T-helper 22 cell (primary cell): ENCODE results near the gene STK32B.

ENCODE experiments used
- DNase-seq: peaks from one replicate; pipeline ENCODE4 v3.0.0-alpha.2; 2020; ENCODE audit warnings: low read depth

STK32B gene

GRCh38 chr4:5365071-5366008, 314.1 kb downstream of the STK32B start:
- no peak for DNase-seq

GRCh38 chr4:5366009-5366386, 314.7 kb downstream of the STK32B start:
- DNase-seq, result no peak

DNA sequence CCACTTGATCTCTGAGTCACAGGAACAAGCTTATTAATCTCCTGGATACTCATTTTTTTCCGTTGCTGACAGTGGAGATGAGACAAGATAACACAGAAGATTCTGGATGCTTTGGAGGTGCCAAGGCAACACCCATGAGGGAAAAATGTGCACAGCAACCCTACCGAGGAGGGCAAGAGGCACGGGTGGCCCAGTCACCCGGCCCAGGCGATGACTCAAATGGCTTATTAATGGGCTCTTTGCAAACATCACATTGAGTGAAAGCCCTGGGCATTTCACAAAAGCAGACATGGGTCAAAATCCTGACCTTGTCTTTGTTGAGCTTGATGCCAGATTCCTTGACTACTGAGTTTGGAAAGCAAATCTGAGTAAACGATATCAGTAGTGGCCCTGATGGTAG, 315.1 kb downstream of the STK32B start:
- DNase-seq, result no peak

DNA sequence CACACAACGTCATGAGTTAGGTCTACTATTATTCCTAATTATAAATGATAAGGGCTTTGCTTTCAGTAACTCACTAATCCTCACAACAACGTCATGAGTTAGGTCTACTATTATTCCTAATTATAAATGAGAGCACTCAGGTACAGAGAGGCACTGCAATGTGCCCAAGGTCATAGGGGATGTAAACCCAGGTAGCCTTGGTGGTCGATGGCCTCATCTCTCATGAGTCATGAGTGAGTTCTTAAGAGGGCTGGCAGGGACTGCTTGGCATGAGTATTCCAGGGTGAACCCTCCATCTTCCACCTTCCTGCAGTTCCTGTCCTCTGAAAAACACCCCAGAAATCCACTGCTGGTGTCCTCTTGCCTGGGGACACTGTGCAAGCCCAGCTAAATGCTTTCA, 317.1 kb downstream of the STK32B start:
- no peak for DNase-seq

DNA sequence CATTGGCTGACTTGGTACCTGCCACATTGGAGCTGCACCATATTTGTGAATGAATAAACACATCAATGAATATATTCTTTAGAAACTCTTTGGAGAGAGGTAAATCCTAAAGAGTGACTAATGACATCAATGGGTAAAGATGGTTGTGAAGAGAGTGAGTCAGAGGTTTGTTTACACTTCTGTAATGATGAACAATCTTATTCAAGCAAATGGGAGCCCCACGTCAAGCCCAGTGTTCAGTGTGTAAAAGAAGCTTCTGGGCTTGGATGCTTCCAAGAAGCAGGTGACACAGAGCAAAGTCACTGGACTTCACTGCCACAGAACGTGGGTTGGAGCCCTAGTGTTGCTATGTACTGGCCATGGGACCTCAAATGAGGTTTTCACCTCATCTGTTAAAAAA, 319.0 kb downstream of the STK32B start:
- no peak for DNase-seq

DNA sequence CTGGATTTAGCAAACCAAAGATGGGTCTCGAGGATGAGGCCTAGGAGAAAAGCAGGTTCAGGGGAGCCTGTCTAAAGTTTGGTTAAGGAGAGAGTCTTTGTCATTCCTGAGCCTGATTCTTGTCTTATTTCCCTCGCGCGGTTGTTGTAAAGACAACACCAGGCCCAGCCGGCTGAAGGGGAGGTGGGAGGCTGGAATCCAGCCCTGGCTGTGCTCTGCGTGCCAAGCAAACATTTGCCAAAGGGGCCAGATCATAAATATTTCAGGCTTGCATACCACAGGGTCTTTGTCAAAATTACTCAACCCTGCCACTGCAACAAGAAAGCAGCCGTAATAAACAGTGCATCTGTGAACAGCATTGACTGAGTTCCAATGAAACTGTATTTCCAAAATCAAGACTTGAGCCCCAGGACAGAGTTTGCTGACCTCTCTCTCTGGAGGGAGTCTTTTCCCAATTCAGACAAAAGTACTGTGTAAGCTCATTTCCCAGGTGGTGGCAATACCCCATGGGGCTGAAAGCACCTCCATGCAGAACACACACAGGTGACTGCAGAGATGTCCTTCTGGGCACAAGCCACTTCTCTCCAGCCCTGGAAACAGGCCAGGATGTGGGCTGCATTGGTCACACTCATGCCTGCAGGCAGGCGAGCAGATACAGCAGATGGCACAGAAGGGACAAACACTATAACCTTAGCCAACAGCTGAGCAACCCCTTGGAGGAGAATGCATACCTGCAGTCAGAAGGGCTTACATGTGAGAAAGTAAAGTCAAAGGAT, 320.3 kb downstream of the STK32B start:
- DNase-seq, result no peak

DNA sequence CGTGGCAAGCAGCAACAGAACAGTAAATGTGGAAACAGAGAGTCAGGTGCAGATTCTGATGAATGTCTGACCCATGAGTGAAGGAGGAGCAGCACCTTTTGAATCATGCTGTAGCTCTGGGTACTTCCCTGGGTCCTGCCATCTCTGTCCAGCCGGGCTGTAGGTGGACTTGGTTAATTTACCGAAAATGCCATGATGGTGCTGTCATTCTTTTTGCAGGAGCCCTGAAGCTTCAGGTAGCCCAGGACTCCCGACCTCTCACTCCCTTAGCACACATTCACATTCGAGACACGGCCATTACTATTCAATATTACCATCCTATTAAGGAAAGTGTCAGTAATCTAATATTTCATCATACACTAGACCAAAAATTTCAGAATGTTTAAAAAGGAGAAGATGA, 320.9 kb downstream of the STK32B start:
- no peak for DNase-seq

DNA sequence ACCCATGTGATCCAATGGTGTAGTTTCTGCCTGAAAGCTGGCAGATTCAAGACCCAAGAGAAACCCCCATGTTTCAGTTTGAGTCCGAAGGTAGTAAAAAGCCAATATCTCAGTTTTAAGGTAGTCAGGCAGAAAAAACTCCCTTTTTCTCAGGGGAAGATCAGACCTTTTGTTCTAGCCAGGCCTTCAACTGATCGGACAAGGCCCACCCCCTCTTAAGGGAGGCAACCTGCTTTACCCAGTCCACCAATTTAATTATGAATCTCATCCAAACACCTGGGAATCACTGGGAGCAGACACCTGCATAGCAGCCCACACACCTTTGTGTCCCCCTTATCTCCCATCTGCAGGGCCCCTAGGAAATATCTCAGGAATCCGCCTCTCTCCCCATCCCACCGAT, 322.0 kb downstream of the STK32B start:
- DNase-seq, result no peak

DNA sequence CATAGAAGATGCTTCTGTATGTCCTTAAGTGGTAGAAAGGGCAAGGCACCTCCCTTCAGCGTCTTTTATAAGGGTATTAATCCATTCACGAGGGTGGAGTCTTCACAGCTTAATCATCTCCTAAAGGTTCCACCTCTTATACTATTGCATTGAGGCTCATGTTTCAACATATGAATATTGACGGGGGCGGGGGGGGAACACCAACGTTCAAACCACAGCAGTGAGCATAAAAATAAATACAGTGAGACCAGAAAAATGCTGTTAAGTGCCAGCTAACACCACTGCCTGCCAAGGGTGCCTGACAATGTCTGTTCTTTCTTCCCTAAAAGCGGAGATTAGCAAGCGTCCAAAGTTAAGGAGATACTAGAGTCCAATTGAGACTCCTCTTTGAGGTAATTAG, 323.3 kb downstream of the STK32B start:
- no peak for DNase-seq

- DNase-seq, result no peak
Measured at GRCh38 chr4:5374994-5375393, 323.7 kb downstream of the STK32B start.

DNA sequence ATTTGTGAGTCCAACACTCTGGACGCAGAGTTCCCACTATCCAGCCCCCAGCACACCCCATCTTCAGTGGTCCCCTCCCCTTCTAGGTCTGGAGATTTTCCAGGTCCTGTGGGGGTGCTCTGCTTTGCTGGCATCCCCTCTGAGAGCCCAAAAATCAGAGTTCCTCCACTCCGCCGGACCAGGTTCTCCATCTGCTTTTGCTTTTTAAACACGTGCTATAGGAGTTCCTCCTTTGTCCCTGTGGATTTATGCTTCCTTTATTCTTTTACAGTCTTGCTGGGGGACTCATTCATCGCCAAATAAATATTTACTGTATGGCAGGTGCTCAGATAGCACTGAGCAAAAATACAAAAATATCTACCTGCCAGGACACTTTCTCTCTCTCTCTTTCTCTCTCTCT, 324.7 kb downstream of the STK32B start:
- DNase-seq, result no peak

GRCh38 chr4:5378002-5378401, 326.7 kb downstream of the STK32B start:
- DNase-seq, result no peak

GRCh38 chr4:5379895-5380294, 328.6 kb downstream of the STK32B start:
- no peak for DNase-seq

- DNase-seq, result no peak
Measured at GRCh38 chr4:5381961-5382441, 330.7 kb downstream of the STK32B start.

DNA sequence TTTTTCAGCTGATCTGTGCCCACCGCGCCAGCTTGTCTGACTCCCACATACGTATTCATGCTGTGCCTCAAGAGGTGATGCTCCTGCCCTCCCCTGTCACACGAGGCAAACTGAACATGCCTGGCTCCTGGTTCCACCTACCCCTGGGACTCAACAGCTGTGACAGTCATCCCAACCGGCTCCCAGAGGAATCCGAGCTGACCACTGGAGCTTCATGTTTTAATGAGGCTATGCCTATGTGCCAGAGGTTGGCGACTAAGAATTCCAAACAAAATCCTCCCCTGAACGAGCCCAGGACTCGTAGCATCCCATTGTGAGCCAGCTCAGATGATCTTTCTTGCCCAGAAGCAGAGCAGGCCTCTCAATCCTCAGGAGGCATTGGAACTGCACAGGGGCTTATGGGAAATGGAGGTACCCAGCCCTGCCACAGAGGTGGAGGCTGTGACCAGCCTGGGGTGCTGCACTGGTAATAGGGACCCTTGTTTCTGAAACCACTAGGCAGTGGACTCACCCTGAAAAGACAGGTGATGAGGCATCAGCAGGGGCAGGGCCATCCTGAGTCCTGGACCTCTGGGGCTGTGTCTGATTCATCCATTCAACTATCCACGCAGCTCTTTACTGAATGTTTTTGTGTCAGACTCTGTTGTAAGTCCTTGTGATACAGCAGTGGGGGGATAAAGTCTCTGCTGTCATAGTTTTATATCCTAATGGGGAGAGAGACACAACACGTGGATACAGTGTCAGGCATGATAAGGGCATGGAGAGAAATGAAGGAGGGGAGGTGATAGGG, 332.1 kb downstream of the STK32B start:
- no peak for DNase-seq

GRCh38 chr4:5385741-5386311, 334.5 kb downstream of the STK32B start:
- no peak for DNase-seq

DNA sequence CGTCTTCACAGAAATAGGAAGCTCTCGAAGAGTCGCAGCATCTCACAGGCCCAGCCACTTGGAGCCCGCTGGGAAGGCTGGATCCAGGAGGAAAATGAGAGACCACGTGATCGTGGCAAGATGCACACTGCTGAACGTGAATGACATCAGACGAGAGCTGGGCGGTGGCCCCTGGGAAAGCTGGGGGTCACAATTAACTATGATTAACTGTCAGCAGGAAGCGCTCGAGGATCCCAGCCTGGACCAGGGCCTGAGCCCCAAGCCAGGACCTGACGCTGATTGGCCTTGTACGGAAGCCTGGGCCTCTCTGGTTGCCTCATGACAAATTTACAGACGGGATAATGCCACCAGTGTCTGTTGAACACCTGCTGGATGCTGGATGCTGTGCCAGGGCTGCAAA, 335.6 kb downstream of the STK32B start:
- no peak for DNase-seq

GRCh38 chr4:5387457-5387856, 336.2 kb downstream of the STK32B start:
- DNase-seq, result no peak

DNA sequence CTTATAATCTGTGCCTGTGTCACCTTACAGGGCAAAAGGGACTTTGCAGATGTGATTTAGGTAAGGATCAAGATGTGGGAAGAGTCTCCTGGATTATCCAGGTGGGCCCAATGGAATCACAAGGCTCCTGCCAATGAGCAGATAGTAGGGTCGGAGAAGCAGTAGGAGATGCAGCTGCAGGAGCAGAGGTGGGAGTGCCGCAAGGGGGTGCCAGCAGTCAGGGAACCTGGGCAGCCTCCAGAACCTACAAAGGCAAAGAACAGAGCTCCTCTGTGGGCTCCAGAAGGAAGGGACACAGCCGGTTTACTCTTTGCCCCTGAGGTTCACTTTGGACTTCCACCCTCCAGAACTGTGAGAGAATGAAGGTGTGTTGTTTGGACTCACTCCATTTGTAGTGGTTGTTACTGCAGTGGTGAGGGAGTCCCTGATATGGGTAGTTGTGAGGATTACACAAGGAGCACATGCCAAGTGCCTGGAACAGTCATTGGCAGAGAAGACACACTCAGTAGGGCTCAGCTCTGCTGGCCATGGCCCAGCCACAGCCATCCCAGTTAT, 338.6 kb downstream of the STK32B start:
- DNase-seq, result no peak

DNA sequence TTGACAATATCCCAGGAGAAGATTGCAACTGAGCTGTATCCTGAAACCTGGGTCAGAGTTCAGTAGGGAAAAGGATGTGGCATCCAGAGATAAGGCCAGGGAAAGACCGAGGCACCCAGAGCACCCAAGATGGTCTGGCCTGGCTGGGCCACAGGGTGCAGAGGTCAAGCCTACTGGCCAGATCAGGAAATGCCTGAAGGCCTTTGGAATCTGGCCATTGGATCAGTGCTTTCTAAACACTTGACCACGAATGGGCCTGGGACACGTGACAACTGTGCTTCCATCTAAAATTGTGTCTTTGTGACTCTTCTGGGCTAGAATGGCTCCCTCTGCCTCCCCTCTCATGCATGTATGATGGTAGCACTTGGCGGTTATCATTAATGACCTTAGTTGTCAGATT, 340.2 kb downstream of the STK32B start:
- DNase-seq, result no peak

DNA sequence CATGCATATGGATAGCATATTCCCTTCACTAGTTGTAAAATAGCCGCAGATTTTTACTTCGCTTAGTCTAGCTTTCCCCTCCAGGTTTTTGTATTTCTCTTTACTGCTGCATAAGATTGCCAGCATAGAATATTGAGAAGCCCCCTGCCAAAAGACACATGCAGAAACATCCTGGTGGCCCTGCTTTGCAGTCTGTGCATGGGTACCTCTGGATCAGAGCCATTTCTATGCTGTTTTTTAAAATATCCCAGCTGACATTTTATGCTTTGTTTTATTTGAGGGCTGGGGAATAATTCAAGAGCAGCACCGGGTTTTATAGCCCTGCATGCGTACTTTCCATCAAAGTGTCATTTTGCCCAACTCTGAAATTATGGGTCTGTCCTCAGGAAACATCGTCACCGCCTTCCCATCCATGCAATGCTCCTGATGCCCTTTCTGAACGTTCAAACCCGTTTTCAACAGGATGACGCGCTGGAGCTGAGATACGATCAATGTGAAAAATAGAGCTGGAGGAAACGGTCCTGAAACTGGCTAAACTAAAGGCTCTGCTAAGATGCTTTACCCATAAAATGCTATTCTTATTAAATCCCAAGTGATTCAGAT, 342.7 kb downstream of the STK32B start:
- DNase-seq, result no peak
